UCSD-AML1 (cell line): ENCODE results near the gene PSME3IP1.

Experiments
- DNase-seq: peaks from one replicate; lab custom pipeline; 2025; ENCODE audit not compliant: unreplicated experiment; lab: John Stamatoyannopoulos, UW

The PSME3IP1 gene

DNA sequence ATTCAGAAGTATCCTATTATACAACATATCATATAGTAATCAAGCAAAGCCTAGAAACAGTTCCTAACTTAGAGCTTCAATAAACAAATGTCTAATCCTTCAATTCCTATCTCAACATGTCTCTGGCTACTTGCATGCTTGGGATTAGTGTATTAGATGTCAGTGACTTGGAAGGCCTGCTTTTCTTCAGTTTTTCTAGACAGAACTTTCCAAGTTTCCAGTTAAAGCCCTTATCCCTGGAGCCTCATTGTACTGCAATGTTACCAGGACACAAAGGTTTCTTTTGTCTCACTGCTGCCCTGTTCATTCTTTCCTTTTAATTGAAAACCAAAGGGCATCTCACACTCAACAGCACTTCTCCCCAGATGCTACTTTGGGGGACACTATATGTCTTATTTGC is 16.5 kb downstream of the PSME3IP1 start:
- no peak for DNase-seq

DNA sequence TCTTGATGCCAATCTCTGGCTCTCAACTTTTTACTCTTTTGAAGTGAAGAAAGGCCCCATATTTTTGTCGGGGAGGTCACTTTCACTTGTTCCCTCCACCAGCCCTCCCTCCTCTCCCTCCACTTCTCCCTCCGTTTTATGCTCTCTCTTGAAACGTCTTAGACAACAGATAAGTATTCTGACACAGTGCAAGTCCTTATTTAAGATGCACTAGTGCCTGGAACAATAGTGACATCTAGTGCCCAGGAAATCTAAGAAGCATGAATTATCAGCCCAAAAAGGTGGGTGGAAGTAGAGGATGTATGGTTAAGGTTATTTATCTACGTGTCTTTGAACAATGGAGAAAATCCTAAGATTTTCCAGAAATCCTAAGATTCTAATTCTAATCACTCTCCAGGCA is 17.9 kb downstream of the PSME3IP1 start:
- DNase-seq: no peak

DNA sequence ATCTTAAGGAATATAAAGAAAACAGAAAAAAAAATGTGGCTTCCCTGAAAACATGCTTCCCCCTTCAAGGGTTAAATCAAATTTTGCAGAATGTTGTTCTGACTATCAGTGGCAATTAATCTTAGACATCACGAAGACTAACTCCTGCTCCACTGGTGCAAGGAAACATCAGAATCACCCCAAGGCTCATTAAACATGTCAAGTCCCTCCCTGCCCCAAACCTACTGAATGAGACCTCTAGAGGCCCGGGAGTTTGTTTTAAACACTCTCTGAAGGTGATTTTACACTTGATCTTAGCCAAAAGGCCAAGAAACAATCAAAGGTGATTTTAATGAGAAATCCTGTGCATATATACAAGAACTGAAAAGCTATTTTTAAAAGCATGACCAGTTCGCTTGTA is 18.3 kb downstream of the PSME3IP1 start:
- no peak for DNase-seq

DNA sequence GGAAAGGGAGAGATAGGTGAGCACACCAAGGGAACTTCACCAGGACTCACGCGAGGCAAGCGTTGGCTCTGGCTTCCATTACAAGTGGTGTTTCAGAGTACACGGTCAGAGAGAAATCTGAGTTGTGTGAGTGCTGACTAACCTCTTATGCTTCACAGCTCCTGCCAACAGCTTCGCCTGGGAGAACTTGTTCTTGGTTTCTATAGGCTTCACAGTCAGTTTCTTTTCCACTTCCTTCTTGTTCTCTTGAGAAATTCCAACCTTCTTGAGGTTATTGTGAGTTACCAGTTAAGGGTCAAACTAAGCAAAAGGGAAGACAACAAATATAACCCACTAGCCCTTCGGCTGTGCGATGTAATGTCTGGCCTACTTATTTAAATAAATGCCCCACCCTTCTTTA is 18.9 kb downstream of the PSME3IP1 start:
- no peak for DNase-seq

DNA sequence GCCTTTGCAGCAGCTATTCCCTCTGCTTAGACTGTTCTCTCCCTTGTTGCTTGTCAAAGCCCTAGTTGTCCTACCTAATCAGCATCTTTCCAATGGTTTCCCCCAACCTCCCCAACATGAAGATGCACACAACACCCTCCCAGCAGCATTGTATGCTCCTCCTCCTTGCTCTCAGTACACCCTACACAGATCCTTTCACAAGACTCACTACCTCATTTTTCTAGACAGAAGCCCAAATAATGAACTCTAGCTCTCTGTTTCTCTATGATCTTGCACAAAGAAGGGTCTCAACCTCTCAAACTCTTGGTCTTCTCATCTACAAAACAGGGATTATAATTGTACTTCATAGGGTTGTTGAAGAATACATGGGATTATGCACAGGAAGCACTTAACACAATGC is 19.4 kb downstream of the PSME3IP1 start:
- DNase-seq: no peak

DNA sequence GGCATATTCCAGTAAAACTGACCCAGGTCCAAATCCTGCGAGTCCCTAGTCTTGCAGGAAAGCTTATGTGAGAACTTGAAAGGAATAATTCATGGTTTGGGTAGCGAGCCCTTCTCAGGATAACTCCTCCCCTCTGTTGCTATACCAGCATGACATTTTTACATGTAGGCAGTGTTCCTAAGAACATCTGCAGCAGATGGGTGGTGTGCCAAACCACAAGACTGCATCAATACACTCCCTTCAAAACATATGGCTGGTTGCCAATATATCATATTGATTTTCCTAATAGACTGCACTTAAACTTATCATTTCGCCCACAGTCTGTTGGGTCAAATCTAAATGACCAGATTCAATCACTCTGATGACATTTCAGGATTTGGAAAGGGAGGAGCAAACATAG is 19.9 kb downstream of the PSME3IP1 start:
- no peak for DNase-seq

DNA sequence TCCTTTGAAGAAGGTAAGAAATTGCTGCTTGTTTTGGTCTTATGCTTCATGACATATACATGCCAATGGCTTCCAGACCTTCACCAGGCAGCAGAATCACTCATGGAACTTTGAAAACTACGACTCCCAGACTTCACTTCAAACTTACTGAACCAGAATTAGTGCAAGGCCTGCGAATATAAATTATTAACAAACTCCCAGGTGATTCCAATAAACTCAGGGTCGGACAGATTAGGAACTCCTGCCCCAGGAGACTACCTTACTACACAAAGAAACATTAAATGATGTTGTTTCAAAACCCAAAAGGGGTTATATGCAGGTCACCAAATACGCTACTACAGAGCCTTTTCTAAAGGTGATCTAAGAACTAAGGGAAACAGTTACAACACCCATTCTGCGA is 20.4 kb downstream of the PSME3IP1 start:
- no peak for DNase-seq

DNA sequence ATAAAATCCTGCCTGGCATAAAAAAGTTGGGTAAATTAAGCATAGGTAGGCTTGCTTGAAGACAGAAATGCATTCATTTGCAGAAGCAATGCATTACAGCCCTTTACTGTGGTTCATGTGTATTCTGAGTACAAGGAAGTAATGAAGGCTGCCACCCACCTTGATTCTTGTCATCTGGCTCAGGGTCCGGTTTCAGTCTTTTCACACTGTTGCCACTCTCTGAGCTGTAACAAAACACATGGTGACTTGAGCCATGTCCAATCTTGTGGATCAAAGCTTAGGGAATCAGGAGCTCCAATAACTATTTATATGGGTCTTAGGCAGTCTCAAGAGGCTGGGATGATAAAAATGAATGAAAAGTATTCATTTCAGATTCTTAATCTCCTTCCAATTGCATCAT is 22.0 kb downstream of the PSME3IP1 start:
- no peak for DNase-seq

DNA sequence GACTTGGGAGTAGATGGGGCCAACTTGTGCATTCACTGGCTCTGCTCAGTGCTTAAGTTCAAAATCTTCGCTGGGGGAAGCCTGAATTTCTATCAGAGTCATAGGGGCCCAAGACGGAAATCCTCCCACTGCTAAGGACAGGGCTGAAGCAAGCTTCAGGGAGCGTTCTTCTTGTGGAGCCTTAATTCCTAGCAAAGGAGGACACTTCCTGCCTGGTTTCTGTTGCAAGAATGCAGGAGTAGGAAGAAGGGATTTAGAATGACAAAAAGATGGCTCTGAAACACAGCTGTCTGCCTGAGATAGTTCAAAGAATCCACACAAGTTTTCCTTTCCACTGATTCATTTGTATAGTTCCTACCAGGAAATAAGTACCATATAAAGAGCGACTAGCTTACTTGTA is 26.4 kb downstream of the PSME3IP1 start:
- DNase-seq: no peak

DNA sequence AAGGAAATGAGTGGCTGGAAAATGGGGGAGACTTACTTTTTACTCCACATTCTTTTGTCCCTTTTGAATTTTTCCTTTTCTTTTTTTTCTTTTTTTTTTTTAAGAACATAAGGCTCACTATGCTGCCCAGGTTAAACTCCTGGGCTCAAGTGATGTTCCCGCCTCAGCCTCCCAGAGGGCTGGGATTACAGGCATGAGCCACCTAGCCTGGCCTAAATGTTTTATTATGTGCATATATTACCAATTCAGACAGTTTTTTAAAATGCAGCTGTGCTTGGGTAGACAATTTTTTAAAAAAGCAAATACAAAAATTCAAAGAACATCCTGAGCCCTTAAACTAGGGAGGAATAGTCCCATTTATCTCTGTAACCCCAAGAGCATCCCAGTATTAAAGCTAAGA is 28.3 kb downstream of the PSME3IP1 start:
- no peak for DNase-seq

DNA sequence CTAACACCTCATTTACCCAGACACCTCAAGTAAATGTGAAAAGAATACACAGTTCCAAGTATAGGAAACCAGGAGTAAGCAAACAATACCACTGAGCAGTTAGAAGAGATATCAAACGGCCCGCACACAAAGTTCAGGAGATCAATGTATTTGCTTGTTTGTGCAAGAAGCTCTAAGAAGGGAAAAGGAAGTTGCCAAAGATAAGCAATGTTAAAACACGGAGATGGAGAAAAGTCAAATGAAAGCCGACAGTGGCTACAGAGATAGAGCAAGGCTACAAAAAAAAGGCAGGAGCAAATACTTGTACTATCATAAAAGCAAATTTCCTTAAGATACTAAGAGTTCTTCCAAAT is 29.5 kb downstream of the PSME3IP1 start:
- DNase-seq: no peak

DNA sequence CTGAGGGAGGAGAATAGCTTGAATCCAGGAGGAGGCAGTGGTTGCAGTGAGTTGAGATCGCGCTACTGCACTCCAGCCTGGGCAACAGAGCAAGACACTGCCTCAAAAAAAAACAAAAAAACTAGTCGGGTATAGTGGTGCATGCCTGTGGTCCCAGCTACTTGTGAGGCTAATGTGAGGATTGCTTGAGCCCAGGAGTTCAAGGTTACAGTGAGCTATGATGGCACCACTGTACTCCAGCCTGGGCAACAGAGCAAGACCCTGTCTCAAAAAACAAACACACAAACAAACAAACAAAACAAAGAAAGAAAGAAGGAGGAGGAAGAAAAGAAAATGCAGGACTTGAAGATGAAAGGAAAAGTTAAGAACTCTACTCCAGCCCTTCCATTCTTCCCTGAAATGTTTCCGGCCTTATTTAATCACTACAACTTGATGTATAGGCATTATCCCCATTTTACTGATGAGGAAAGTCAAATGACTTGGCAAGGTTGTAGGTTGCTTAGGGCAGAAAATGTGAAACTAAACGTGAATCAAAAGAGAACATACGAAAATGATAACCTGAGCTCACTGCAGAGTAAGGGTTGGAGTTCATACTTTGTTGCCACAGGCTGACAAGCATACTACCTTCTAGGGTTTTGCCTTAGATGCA is 30.0 kb downstream of the PSME3IP1 start:
- no peak for DNase-seq

DNA sequence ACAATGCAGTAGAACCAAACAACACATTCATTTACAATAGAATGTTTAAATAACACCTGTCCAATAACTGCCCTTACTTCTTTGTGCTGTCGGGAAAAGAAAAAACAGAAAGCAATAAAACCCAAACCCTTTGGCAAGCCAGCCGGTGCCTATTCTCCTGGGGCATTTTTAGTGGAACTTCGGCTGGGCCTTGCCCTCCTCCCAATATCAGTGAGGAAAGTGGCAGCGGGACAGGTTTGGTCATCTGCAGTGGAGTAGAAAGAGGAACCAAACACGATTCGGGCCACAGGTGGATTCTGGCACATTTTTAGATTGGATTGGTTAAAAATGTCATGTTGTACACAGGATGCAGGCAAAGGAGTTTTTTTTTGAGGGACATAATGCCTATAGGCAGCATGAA is 32.0 kb downstream of the PSME3IP1 start:
- no peak for DNase-seq

DNA sequence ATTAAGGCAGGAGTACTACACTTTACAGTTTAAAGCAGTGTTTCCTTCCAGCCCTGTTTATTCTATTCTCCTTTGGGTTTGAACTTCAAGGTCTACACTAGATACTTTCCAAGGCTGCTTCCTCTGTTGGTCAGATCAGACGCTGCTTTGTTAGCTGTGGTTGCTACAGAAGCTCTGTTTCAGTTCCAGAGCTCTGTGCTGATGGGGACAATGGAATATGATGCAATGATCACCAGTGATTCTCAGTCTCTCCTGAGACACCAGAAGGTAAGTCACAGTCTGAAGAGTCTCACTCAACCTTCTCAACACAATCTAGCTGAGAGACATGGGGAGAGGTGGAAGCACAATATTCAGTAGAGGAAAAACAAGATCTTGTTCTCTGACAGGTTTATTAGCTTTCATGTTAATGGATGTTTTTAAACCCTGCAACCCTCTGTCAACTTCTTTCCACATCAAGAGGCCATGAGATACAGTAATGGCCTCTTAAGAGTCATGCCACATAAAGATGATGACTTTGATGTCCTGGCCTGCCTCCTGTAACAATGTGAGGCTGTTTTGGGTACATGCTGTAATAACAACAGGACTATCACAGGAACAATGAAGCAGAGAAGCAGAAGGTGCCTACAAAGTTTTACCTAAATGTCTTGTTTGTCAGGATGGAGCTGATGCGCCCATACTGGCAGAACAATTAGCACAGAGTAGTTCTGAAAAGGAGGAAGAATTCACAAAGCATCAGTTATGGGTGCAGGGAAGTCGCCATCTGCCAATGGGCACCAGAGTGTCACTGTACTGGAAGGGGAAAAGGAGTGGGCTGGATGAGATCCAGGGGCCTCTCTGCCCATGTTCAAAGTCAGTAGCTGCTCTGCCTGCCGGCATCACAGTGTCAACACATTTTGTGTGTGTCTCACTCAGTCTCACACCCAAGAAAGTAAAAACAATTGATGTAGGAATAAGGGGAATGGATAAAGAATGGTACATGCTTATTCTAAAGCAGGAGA is 33.4 kb downstream of the PSME3IP1 start:
- no peak for DNase-seq

DNA sequence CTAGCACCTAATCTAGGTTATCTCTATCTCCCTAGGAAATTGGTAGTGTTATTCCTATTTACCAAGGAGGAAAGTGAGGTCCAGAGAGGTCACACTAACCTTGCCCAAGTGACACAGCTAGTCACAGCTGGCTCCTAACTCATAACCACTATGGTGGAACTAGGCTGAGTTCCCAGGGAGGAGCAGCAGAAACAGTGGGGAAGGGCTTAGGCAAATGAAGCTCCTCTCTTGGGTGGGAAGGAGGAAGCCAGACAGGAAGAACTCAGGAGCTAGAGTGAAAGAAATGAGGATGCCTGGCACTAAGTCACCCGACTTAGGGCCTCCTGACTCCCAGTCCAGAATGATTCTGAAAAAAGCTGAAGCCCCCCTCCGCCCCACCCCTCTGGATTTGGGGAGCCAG is 34.5 kb downstream of the PSME3IP1 start:
- DNase-seq: no peak

DNA sequence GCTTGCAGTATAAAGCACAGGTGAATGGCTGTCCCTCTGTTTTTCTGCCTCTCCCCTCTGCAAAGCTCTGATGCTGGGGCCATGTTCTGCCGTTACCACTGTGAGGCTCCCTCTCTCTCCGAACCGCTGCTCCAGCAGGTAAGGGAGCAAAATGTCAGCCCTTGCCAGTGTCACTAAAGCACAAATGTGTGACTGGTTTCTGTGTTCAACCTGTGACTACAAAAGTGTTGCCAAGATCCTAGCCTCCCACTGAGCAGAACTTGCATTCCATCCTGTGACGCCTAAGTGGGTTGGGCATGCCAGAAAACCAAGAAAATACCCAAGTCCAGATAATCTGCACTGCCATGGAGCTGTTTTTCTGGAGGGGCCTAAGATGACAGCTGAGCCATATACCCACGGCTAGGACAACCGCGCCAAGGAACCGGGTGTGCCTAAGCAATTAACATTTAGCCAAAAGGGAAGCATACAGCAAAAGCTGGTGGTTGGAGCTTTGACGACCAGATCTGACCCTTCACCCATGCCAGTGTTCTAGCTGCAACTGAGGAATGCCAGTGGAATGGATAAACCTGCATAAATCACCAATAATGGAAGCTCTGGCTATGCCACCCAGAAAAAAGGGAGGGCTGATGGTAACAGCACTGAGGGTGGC is 35.0 kb downstream of the PSME3IP1 start:
- no peak for DNase-seq

DNA sequence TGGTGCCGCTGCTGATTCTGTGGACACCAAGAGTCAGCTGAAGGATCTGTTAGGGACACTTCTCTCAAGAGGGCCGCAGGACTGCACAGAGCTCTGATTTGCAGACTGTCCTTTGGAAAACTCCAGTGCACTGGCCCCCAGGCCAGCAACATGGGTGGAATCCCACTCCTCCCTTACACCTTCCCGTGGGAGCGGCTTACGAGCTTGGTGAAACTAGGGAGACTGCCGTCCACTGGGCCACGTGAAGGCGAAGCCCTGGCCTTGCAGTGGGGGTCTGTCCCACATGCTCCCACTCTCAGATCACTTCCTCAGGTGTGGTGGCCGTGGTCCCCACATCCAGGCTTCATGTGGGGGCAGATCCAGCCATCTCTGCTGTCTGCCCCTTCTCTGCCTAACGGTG is 36.4 kb downstream of the PSME3IP1 start:
- no peak for DNase-seq

DNA sequence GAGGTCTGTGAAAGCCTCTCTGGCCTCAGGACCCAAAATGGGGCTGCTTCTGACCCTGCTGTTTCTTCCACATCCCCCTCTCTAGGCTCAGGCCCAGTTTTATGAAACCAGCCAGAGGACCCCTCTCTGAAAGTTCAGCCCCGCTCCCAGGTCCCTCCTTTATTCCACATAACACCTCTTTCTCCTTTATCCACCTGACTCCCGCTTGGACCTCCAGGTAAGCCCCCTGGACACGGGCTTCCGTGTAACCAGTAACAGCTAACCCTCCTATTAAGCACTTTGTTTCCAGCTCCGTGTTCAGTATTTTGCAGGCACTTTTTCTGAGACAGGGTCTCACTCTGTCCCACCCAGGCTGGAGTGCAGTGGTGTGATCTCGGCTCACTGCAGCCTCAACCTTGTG is 37.4 kb downstream of the PSME3IP1 start:
- DNase-seq: no peak

DNA sequence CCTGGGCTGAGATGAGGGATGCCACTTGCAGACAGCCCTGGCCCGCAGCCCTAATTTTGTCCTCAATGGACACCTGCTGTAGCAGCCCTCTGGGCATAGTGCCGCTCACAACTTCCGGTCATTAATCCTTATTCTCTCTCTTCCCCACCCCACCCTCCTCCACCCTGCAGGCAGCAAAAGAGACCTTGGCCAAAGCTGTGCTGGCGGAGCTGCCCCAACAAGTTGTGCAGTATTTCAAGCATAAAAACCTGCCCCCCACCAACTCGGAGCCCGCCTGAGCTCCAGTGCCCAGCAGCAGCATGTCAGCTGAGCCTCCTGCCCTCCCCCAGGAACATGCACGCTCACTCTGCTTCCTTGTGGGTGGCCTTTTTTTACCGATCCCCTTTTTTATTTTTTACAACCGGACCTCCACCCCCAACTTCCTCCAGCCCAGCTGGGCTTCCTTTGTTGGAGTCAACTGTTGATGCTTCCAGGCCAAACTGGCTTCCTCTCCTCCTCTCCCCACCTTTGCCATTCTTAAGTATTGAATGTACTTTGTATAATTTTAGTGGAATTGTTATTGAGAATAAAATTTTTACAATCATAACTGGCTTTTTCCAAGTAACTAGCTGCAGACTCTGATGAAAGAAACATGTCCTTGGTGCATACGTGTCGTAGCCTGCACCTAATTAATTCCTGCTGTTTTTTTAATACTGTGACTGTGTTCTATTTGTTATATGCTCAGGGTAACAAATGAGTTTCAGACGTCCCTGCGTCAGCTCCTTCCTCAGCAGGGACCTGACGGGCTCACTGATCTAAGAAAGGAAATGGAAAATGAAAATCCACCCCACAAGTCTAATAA is 38.2 kb downstream of the PSME3IP1 start:
- peak; percentile 73 for DNase-seq

DNA sequence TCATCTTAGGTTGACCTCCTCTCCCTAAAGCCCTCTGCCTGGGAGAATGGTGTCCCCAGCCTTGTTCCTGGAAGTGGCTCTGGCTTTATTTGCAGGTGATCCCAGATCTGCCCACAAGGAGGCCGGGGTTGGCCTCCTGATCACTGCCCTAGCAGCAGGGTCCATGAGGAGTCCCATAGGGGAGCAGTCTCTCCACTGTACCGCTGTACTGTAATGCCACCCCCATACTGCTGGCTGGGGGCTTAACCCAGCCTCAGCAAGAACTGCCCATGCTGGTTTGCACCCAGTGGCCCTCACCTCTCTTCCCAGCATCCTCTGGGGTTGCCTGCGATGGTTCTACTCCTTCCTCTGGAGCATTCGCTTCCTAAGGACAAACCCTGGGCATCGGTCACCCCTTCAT is 39.1 kb downstream of the PSME3IP1 start:
- peak; percentile 46 for DNase-seq

DNA sequence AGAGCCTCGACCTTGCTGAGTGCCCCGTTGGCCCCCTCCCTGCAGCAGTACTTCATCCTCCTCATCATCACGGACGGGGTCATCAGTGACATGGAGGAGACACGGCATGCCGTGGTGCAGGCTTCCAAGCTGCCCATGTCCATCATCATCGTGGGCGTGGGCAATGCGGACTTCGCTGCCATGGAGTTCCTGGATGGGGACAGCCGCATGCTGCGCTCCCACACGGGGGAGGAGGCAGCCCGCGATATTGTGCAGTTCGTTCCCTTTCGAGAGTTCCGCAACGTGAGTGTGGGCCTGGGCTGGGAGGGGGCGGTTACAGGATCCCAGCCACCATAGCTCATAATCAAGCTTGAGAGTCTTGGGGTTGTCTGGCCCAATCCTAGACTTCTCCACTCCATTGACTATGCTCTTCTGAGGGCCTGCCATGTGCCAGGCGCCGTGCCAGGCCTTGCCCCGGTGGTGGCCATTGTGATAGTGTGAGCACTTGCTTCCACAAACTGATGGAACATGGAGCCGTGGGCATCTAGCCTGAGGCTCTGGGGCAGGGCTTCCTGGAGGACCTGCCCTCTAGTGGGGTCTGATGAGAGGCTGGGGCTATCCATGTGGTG is 39.7 kb downstream of the PSME3IP1 start:
- DNase-seq: no peak
